SK-N-SH treated with all-trans-retinoic acid at 6 μM for 48 hours (cell line): ENCODE results near the gene SLC7A4.

Experiments used
- ARNTL ChIP-seq: fragments of 450-650 bp; formaldehyde crosslinking; IDR thresholded peaks from 2 replicates; pipeline ENCODE4 v1.5.0; 2020; ENCODE audit warnings: low read depth, mild to moderate bottlenecking, moderate library complexity, borderline replicate concordance
- ISL1 ChIP-seq: fragments of 250-450 bp; sonication (Bioruptor Pico); IDR thresholded peaks from 2 replicates; pipeline ENCODE4 v2.1.2; 2022; ENCODE audit warnings: mild to moderate bottlenecking, moderate library complexity
- TOX ChIP-seq: fragments of 250-450 bp; sonication (Bioruptor Pico); IDR thresholded peaks from 2 replicates; pipeline ENCODE4 v1.8.0; 2021; ENCODE audit warnings: mild to moderate bottlenecking, moderate library complexity, borderline replicate concordance
- ZC3H10 ChIP-seq: fragments of 250-450 bp; sonication (Bioruptor Pico); IDR thresholded peaks from 2 replicates; pipeline ENCODE4 v1.5.1; 2021; ENCODE audit warnings: mild to moderate bottlenecking, moderate library complexity
- TF ChIP-seq, protein P1 (sequence below): fragments of 250-450 bp; sonication (Bioruptor Pico); IDR thresholded peaks from 2 replicates; pipeline ENCODE4 v1.5.1; 2020; ENCODE audit warnings: low read depth, mild to moderate bottlenecking, moderate library complexity
- TF ChIP-seq, protein P2 (sequence below): fragments of 250-450 bp; sonication (Bioruptor Pico); IDR thresholded peaks from 2 replicates; pipeline ENCODE4 v1.8.0; 2021; ENCODE audit warnings: low read depth, mild to moderate bottlenecking, moderate library complexity, borderline replicate concordance

DNA sequence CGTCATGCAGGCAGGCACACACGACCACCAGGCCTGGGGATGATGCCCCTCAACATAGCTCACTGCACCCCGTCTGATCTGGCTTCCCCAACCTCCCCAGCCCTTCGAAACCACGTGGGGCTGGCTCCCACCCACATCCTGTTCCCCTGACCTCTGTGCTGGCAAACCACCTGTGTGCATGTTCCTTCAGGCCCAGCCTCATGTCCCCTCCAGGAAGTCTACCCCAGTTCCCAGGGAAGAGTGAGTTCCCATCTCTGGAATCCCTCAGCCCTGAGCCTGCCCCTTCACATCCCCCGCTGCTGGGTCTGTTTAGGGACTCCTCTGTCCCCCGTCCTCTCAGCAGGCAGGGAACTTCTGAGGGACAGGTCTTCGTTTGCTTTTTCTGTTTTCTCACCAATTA is 7.1 kb downstream of the SLC7A4 start:
- TF ChIP-seq, protein P1, sequence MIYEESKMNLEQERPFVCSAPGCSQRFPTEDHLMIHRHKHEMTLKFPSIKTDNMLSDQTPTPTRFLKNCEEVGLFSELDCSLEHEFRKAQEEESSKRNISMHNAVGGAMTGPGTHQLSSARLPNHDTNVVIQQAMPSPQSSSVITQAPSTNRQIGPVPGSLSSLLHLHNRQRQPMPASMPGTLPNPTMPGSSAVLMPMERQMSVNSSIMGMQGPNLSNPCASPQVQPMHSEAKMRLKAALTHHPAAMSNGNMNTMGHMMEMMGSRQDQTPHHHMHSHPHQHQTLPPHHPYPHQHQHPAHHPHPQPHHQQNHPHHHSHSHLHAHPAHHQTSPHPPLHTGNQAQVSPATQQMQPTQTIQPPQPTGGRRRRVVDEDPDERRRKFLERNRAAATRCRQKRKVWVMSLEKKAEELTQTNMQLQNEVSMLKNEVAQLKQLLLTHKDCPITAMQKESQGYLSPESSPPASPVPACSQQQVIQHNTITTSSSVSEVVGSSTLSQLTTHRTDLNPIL, result no peak
- TF ChIP-seq ISL1 (CRISPR knock-in tag), result no peak
- TF ChIP-seq, protein P2, sequence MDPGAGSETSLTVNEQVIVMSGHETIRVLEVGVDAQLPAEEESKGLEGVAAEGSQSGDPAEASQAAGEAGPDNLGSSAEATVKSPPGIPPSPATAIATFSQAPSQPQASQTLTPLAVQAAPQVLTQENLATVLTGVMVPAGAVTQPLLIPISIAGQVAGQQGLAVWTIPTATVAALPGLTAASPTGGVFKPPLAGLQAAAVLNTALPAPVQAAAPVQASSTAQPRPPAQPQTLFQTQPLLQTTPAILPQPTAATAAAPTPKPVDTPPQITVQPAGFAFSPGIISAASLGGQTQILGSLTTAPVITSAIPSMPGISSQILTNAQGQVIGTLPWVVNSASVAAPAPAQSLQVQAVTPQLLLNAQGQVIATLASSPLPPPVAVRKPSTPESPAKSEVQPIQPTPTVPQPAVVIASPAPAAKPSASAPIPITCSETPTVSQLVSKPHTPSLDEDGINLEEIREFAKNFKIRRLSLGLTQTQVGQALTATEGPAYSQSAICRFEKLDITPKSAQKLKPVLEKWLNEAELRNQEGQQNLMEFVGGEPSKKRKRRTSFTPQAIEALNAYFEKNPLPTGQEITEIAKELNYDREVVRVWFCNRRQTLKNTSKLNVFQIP (CRISPR knock-in tag), result no peak
- no peak for TF ChIP-seq ARNTL (CRISPR knock-in tag)
- TF ChIP-seq ZC3H10 (CRISPR knock-in tag), result no peak
- no peak for TF ChIP-seq TOX (CRISPR knock-in tag)
